HG03558 (cell line): ENCODE results near the gene PTPRK.

Source experiments
- ATAC-seq: cut with Tn5 transposase; IDR thresholded peaks from one replicate; pipeline ENCODE4 v1.9.1; 2021; ENCODE audit warnings: moderate number of reproducible peaks; ENCODE audit not compliant: unreplicated experiment; ENCODE audit errors: extremely low read depth

The PTPRK gene

GRCh38 chr6:128164254-128164653 is 356.1 kb downstream of the PTPRK start:
- ATAC-seq, result no peak

GRCh38 chr6:128162423-128162822 is 358.0 kb downstream of the PTPRK start:
- no peak for ATAC-seq

- no peak for ATAC-seq
Measured at GRCh38 chr6:128161839-128162238, 358.6 kb downstream of the PTPRK start.

GRCh38 chr6:128161263-128161662 is 359.1 kb downstream of the PTPRK start:
- ATAC-seq, result no peak

- ATAC-seq, result no peak
Measured at GRCh38 chr6:128158496-128158895, 361.9 kb downstream of the PTPRK start.

GRCh38 chr6:128156321-128157111 is 363.9 kb downstream of the PTPRK start:
- ATAC-seq, result no peak

- no peak for ATAC-seq
Measured at GRCh38 chr6:128155826-128156225, 364.6 kb downstream of the PTPRK start.

- ATAC-seq, result no peak
Measured at GRCh38 chr6:128152551-128152950, 367.8 kb downstream of the PTPRK start.

- ATAC-seq, result no peak
Measured at GRCh38 chr6:128150376-128150775, 370.0 kb downstream of the PTPRK start.

- ATAC-seq, result no peak
Measured at GRCh38 chr6:128149796-128150195, 370.6 kb downstream of the PTPRK start.

- ATAC-seq, result no peak
Measured at GRCh38 chr6:128144320-128144719, 376.1 kb downstream of the PTPRK start.

- ATAC-seq, result no peak
Measured at GRCh38 chr6:128141932-128142331, 378.5 kb downstream of the PTPRK start.

- ATAC-seq, result no peak
Measured at GRCh38 chr6:128139519-128139918, 380.9 kb downstream of the PTPRK start.

- no peak for ATAC-seq
Measured at GRCh38 chr6:128138694-128139093, 381.7 kb downstream of the PTPRK start.

- ATAC-seq, result no peak
Measured at GRCh38 chr6:128135325-128135724, 385.1 kb downstream of the PTPRK start.

- ATAC-seq, result no peak
Measured at GRCh38 chr6:128131566-128131965, 388.8 kb downstream of the PTPRK start.

GRCh38 chr6:128131036-128131435 is 389.4 kb downstream of the PTPRK start:
- no peak for ATAC-seq

- ATAC-seq, result no peak
Measured at GRCh38 chr6:128129679-128130078, 390.7 kb downstream of the PTPRK start.

GRCh38 chr6:128127650-128128049 is 392.7 kb downstream of the PTPRK start:
- no peak for ATAC-seq

- no peak for ATAC-seq
Measured at GRCh38 chr6:128124713-128125112, 395.7 kb downstream of the PTPRK start.

GRCh38 chr6:128121610-128122009 is 398.8 kb downstream of the PTPRK start:
- no peak for ATAC-seq

- no peak for ATAC-seq
Measured at GRCh38 chr6:128121190-128121589, 399.2 kb downstream of the PTPRK start.
